ENCODE data around the gene WNT2B.

DNA sequence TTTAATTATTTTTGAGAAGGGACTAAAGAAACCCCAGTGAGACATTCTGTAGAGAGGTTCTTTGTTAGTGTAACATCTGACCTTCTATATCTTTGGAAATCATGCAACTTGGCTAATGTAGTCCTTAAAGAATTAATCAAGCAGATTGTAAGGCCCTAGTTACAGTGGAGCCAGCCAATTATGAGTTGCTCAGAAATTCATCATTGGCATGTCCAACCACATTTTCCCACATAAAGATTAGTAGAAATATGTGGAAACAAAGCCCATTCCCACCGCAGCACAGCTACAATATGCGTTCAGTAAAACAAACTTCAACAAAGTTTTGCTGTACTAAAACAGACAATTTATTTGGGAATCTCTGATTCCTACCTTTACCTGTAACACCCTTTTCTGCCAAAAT, 27.8 kb downstream of the WNT2B start:
- TF ChIP-seq EZH2 (IDR thresholded peaks at IDR 0.05; ENCODE audit: low read length) (no peak), CTCF (optimal IDR thresholded peaks at IDR 0.05 in 1 of 3, IDR thresholded peaks at IDR 0.05 in 1 of 3, conservative IDR thresholded peaks at IDR 0.05 in 1 of 3; ENCODE audit: extremely low read depth in 1 of 3, insufficient read depth in 2 of 3, low read length in 3 of 3) (no peak)

Data from keratinocyte (primary cell).